Subcutaneous adipose tissue (tissue), 4 donors: ENCODE data around the gene MND1. TPM values are rescaled to one million over a fixed set of nuclear protein-coding genes. Genes with fewer than 3 reads are reported as not detected.

ENCODE experiments used
- small RNA-seq: library from RNA; depleted of rRNA; stranded (forward); fragments of <200 nt; gene quantifications from one replicate; pipeline ENCODE3, GENCODE V24; 2016
- total RNA-seq, 4 donors: library from RNA; depleted of rRNA; stranded (reverse); fragments of >200 nt; gene quantifications; one replicate each; pipeline ENCODE4 v1.1.0, GENCODE V29; 2016
- TF ChIP-seq, protein P1 (sequence below): fragments of 450-650 bp; IDR thresholded peaks from one replicate; pipeline ENCODE4 v1.5.1; 2016; ENCODE audit warnings: low read depth, mild to moderate bottlenecking, control low read depth, antibody characterized with exemption, moderate library complexity

The MND1 gene
- total RNA-seq, 4 donors from 2014 or later, result 1.9 to 2.1 TPM; not detected in 2

DNA sequence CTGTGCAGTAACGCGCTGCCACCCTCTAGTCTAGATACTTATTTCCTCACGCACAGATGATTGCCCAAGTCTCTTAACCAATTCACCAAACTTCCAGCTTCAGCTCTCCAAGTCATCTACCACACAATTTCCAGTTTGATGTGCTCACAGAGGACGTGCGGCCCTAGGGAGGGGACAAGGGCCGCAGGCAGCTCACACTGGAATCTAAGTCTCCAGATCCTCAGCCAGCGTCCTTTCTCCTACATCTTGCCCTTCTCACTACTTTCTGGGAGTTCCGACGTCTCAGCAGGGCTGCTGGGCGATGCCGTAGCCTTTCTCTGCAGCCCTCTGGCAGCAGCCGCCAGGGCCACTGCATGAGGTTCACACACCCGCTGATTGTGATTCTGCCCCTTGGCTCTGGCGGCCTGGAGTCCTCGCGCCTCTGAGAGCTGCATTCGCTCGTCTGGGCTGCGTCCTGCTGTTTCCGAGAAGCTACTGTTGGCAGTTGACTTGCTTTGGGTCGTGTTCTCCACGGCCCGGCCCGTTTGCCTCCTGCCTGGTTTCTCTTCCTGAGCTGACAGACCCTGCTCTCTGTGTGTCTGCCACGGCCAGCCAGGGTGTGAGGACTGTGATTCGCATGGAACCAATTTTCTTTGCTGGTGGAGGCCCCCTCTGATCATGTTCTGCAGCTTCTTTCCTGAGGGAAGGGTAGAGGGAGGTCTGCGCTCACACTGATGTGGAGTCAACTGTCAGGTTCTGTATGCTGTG is 107.6 kb downstream of the MND1 start:
- TF ChIP-seq, protein P1, sequence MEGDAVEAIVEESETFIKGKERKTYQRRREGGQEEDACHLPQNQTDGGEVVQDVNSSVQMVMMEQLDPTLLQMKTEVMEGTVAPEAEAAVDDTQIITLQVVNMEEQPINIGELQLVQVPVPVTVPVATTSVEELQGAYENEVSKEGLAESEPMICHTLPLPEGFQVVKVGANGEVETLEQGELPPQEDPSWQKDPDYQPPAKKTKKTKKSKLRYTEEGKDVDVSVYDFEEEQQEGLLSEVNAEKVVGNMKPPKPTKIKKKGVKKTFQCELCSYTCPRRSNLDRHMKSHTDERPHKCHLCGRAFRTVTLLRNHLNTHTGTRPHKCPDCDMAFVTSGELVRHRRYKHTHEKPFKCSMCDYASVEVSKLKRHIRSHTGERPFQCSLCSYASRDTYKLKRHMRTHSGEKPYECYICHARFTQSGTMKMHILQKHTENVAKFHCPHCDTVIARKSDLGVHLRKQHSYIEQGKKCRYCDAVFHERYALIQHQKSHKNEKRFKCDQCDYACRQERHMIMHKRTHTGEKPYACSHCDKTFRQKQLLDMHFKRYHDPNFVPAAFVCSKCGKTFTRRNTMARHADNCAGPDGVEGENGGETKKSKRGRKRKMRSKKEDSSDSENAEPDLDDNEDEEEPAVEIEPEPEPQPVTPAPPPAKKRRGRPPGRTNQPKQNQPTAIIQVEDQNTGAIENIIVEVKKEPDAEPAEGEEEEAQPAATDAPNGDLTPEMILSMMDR, result no peak

DNA sequence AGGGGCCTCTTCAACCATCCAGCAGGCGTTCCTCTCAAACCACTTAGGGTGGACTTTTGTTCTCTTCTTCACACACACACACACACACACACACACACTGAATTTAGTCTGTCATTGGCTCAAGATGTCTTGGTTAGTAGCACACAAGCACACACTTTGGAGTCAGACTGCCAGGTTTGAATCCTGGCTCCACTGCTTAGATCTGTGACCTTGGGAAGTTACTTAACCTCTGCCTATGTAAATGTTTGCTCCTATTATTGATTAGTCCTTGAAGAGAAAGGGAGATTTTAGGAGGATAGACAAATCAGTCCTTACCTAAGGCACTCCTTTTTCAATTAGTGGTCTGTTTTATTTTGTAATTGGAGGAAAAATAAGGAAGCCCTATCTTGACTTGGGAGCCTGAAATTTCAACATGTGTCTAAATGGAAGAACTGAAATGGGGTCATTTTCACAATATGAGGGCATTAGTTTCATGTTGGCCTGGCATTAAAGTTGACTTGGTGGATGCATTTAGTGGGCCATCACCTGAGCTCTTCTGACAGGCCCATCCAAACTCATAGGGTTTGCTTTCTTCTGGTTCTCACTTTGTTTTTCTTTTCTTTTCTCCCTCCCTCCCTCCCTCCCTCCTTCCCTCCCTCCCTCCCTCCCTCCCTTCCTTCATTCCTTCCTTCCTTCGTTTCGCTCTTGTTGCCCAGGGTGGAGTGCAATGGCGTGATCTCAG is 108.3 kb downstream of the MND1 start:
- TF ChIP-seq, protein P1, result no peak

DNA sequence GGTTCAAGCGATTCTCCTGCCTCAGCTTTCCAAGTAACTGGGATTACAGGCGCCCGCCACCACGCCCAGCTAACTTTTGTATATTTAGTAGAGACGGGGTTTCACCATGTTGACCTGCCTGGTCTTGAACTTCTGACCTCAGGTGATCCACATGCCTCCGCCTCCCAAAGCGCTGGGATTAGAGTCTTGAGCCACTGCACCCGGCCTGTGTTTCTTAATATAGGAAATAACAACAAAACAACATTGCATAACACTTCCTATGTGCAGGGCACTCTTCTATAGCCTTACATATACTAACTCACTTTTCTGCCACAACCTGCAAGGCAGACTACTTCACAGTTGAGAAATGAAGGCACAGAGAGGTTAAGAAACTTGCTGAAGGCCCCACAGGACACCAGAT is 108.9 kb downstream of the MND1 start:
- TF ChIP-seq, protein P1, result no peak

DNA sequence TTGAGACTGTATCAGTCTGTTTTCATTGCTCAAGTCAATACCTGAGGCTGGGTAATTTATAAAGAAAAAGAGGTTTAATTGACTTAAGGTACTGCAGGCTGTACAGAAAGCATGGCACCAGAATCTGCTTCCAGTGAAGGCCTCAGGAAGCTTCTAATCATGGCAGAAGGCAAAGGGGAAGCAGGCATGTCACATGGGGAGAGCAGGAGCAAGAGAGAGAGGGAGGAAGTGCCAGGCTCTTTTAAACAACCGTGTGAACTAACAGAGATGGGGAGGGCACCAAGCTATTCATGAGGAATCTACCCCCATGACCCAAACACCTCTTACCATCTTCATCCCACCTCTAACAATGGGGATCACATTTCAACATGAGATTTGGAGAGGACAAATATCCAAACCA is 114.5 kb downstream of the MND1 start:
- TF ChIP-seq, protein P1, result no peak

DNA sequence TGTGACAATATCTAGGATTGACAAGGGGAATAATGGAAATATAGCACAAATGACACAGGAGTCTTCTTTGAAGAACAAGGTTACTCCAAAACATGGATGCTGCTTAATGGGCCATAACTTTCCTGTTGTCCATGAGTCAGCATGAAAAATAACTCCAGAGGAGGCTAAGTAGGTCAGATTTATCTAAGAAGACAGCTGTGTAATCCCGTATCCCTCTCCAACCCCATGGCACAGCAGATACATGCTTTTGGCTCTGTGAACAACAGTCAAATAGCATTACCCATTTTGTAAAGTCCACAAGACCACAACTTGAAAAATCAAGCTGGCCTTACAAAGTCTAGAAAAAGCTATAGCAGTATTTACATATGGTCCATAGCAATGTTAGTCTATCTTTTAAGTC is 119.6 kb downstream of the MND1 start:
- TF ChIP-seq, protein P1, result no peak

Small RNAs within 50 kb of the gene (small RNA-seq; reads per million reads assigned to genes)
- gene RN7SL419P, result not detected

Other genes with a start within 250 kb of the MND1 start
- gene TRIM2, start 140.2 kb upstream of the MND1 start, total RNA-seq, result 10 to 100 TPM; 14.5 to 29.7 (median 16.6) TPM
- 10 to 100 TPM; 24.7 to 43.5 (median 34.3) TPM for gene TMEM131L, start 121.7 kb downstream of the MND1 start, total RNA-seq